ENCODE results near the gene WWC2.

DNA sequence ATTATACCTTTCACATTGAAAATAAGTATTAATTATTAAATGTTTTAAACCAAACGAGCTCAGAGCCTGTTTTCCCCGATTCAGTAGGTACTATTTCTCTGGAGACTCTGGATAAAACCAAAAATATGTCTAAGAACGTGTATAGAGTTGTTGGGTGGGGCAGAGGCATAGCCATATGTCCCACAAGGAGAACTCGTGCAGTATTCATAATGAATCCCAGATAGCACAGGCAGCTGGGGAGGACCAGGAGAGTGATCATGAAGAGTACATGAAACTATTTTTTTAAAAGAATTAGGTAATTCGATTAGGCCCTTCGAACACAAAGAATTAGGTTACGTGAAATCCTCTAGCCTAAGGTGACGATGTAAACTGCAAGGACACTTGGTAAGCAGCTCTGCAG lies 145.0 kb downstream of the WWC2 start:
- TF ChIP-seq POLR2A (IDR thresholded peaks at IDR 0.05), result no peak
- TF ChIP-seq, protein P1, sequence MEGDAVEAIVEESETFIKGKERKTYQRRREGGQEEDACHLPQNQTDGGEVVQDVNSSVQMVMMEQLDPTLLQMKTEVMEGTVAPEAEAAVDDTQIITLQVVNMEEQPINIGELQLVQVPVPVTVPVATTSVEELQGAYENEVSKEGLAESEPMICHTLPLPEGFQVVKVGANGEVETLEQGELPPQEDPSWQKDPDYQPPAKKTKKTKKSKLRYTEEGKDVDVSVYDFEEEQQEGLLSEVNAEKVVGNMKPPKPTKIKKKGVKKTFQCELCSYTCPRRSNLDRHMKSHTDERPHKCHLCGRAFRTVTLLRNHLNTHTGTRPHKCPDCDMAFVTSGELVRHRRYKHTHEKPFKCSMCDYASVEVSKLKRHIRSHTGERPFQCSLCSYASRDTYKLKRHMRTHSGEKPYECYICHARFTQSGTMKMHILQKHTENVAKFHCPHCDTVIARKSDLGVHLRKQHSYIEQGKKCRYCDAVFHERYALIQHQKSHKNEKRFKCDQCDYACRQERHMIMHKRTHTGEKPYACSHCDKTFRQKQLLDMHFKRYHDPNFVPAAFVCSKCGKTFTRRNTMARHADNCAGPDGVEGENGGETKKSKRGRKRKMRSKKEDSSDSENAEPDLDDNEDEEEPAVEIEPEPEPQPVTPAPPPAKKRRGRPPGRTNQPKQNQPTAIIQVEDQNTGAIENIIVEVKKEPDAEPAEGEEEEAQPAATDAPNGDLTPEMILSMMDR (IDR thresholded peaks at IDR 0.05 in 8 of 11, conservative IDR thresholded peaks at IDR 0.05 in 3 of 11), result no peak
- TF ChIP-seq POLR2AphosphoS5 (IDR thresholded peaks at IDR 0.05), result no peak
